T-cell (primary cell): ENCODE results near the gene ZCWPW1. TPM values are rescaled to one million over a fixed set of nuclear protein-coding genes. Genes with fewer than 3 reads are reported as not detected.
"Not testable (repeated sequence)": the region's sequence is repeated elsewhere in the genome, so short reads cannot be mapped to it uniquely, and the experiment has no call there.

Experiments used
- ATAC-seq, 4 experiments: fragments of 200-7000 bp in 3 of 4; fragments of 150-1000 bp in 1 of 4; cut with Tn5 transposase; replicated peaks in 1 of 4; 1 replicate in 3 of 4; 2 replicates in 1 of 4; pipeline ENCODE4 v1.10.0; 2021; ENCODE audit warnings: moderate library complexity in 3 of 4, mild to moderate bottlenecking in 2 of 4, moderate number of reproducible peaks in 1 of 4
- CTCF ChIA-PET, 2 donors: fragments of 300-600 bp; sonication (Branson Sonifier 250); formaldehyde crosslinking; loops; one replicate each; lab custom pipeline; 2022; ENCODE audit warnings: antibody characterized with exemption in 2 of 2; lab: Charles Lee
- POLR2A ChIA-PET, 2 donors: fragments of 300-600 bp; sonication (Branson Sonifier 250); formaldehyde crosslinking; loops; one replicate each; lab custom pipeline; 2022; ENCODE audit warnings: antibody characterized with exemption in 2 of 2; lab: Charles Lee
- DNase-seq, 35 experiments: peaks; one replicate each; pipeline versions ENCODE4 v3.0.0 to v3.0.0-alpha.2; 2013 to 2023
- H3K27ac ChIP-seq: one replicate; pipeline ENCODE4 v1.5.1; 2013; ENCODE audit warnings: low read length
- H3K27me3 ChIP-seq, 2 experiments: replicated peaks in 1 of 2; 1 replicate in 1 of 2; 2 replicates in 1 of 2; pipeline versions ENCODE4 v1.6.1 to v1.7.0; 2013; ENCODE audit warnings: low read length in 1 of 2, mixed read lengths in 1 of 2; ENCODE audit not compliant: control insufficient read depth in 2 of 2, insufficient read depth in 2 of 2; ENCODE audit errors: extremely low read depth in 1 of 2
- H3K36me3 ChIP-seq, 2 donors: 1 replicate in 1 of 2; 2 replicates in 1 of 2; pipeline versions ENCODE4 v1.6.1 to v1.7.0; 2013; ENCODE audit warnings: low read length in 1 of 2; ENCODE audit not compliant: control insufficient read depth in 2 of 2, insufficient read depth in 1 of 2; ENCODE audit errors: extremely low read depth in 1 of 2
- H3K4me1 ChIP-seq, 2 experiments: 1 replicate in 1 of 2; 2 replicates in 1 of 2; pipeline versions ENCODE4 v1.6.1 to v1.7.0; 2013; ENCODE audit warnings: low read length in 2 of 2, mixed read lengths in 1 of 2; ENCODE audit not compliant: insufficient read depth in 2 of 2, control insufficient read depth in 1 of 2; ENCODE audit errors: extremely low read depth in 1 of 2
- H3K4me3 ChIP-seq, 2 donors: 1 replicate in 1 of 2; 2 replicates in 1 of 2; pipeline versions ENCODE4 v1.5.1 to v1.7.0; 2013; ENCODE audit warnings: mild to moderate bottlenecking in 2 of 2, low read length in 1 of 2, moderate library complexity in 1 of 2; ENCODE audit not compliant: control insufficient read depth in 1 of 2; ENCODE audit errors: extremely low read depth in 1 of 2
- H3K9me3 ChIP-seq: 2 replicates; pipeline ENCODE4 v1.7.0; 2013
- H3K27ac Mint-ChIP-seq, 2 donors: one replicate each; pipeline ENCODE4 v1.8.0; 2020 to 2021; ENCODE audit warnings: mild to moderate bottlenecking in 2 of 2, mixed read lengths in 2 of 2
- H3K27me3 Mint-ChIP-seq, 2 donors: one replicate each; pipeline ENCODE4 v1.8.0; 2021 to 2022; ENCODE audit warnings: mixed read lengths in 2 of 2
- H3K36me3 Mint-ChIP-seq: one replicate; pipeline ENCODE4 v1.8.0; 2021; ENCODE audit warnings: mixed read lengths
- H3K4me1 Mint-ChIP-seq, 3 donors: one replicate each; pipeline ENCODE4 v1.8.0; 2020 to 2022; ENCODE audit warnings: mixed read lengths in 3 of 3, mild to moderate bottlenecking in 1 of 3
- H3K4me3 Mint-ChIP-seq, 3 donors: one replicate each; pipeline ENCODE4 v1.8.0; 2020 to 2022; ENCODE audit warnings: mild to moderate bottlenecking in 3 of 3, mixed read lengths in 3 of 3, moderate library complexity in 3 of 3
- H3K9me3 Mint-ChIP-seq, 3 donors: one replicate each; pipeline ENCODE4 v1.8.0; 2020 to 2022; ENCODE audit warnings: mixed read lengths in 3 of 3
- WGBS: methylation state at CpG from one replicate; pipeline ENCODE4 v1.1.5; 2013; ENCODE audit warnings: missing lambda C conversion rate; ENCODE audit not compliant: insufficient coverage; 5-methylcytosine and 5-hydroxymethylcytosine counted together
- total RNA-seq, 35 experiments: library from RNA in 6 of 35; stranded (reverse) in 6 of 35; fragments of 120-200 nt in 1 of 35; gene quantifications; one replicate each; pipeline versions ENCODE4 v1.2.1 to v1.2.4 and lab custom pipeline; 2013 to 2026

ZCWPW1 gene
- total RNA-seq, 5 donors from 2014 or later (not counting 1 experiment from before 2014, with no cell fraction given), result 6.9 to 13.9 (median 12.0) TPM

GRCh38 chr7:100384628-100385294 is 43.7 kb downstream of the ZCWPW1 start:
- ChIA-PET POLR2A (interaction anchor here in 1 of 2 donors (0.6 kb wide), 1 partner anchor 10 kb away, joined by 3 read pairs; no protein-coding TSS in a partner anchor), CTCF (no interaction called here)
- Histone ChIP-seq H3K4me3 (no peak overlapping the region), H3K27ac (no peak overlapping the region), H3K36me3 (no peaks in the 10 kb centered on the region), H3K9me3 (no peaks in the 10 kb centered on the region), H3K27me3 (peaks cover 0 to 6% of the 10 kb centered on the region in 2 experiments), H3K4me1 (no peaks in the 10 kb centered on the region)
- Mint-ChIP-seq H3K4me3 (no peak overlapping the region), H3K27me3 (peaks cover 3 to 7% of the 10 kb centered on the region in 2 donors), H3K9me3 (no peaks in the 10 kb centered on the region), H3K27ac (no peak overlapping the region), H3K4me1 (peaks cover 0 to 5% (median 4%) of the 10 kb centered on the region in 3 donors), H3K36me3 (no peaks in the 10 kb centered on the region)
- DNase-seq (no peak), ATAC-seq (no peak)
- 92% methylated on average over 2 of the region's 6 CpGs for whole genome bisulfite sequencing

GRCh38 chr7:100382234-100382853 is 46.2 kb downstream of the ZCWPW1 start:
- POLR2A ChIA-PET, result interaction anchor here in 1 of 2 donors (0.5 kb wide), 1 partner anchor 25 kb away, joined by 3 read pairs; no protein-coding TSS in a partner anchor
- H3K27me3 ChIP-seq, H3K36me3 Mint-ChIP-seq, H3K27ac ChIP-seq, H3K9me3 Mint-ChIP-seq, H3K4me1 Mint-ChIP-seq, H3K36me3 ChIP-seq, H3K4me3 ChIP-seq, H3K27me3 Mint-ChIP-seq, H3K4me1 ChIP-seq, H3K9me3 ChIP-seq, CTCF ChIA-PET: not testable (repeated sequence)
- DNase-seq, result peak in 1 of 35 experiments; percentile 31
- peak overlapping the region in 1 of 3 donors; percentile 44 for H3K4me3 Mint-ChIP-seq
- peak in 1 of 4 experiments; percentile 43 for ATAC-seq
- 61% methylated on average over 5 of the region's 8 CpGs for WGBS
- H3K27ac Mint-ChIP-seq, result peak overlapping the region in 1 of 2 donors; percentile 58

GRCh38 chr7:100381531-100382233 is 46.8 kb downstream of the ZCWPW1 start:
- H3K27me3 Mint-ChIP-seq, H3K27me3 ChIP-seq, H3K4me3 ChIP-seq, ATAC-seq, H3K27ac Mint-ChIP-seq, H3K9me3 Mint-ChIP-seq, H3K9me3 ChIP-seq, H3K36me3 ChIP-seq, H3K4me3 Mint-ChIP-seq, H3K27ac ChIP-seq, CTCF ChIA-PET, H3K4me1 Mint-ChIP-seq, H3K4me1 ChIP-seq, H3K36me3 Mint-ChIP-seq: not testable (repeated sequence)
- peak in 1 of 35 experiments; percentile 18 for DNase-seq
- POLR2A ChIA-PET, result interaction anchor here (0.5 to 0.7 kb wide), 3 partner anchors 16 to 150 kb away, joined by 3 to 8 read pairs (median 7); no protein-coding TSS in a partner anchor
- 95% methylated on average over 33 of the region's 49 CpGs for WGBS

GRCh38 chr7:100380196-100380595 is 48.3 kb downstream of the ZCWPW1 start:
- Mint-ChIP-seq H3K27me3 (peaks cover 0 to 5% of the 10 kb centered on the region in 2 donors), H3K36me3 (no peaks in the 10 kb centered on the region), H3K4me3 (no peak overlapping the region), H3K4me1 (peaks cover under 1 to 5% (median 4%) of the 10 kb centered on the region in 3 donors), H3K27ac (no peak overlapping the region), H3K9me3 (no peaks in the 10 kb centered on the region)
- no peak for DNase-seq
- peaks cover 0 to 2% of the 10 kb centered on the region in 2 experiments for H3K27me3 ChIP-seq
- ATAC-seq, result no peak
- ChIA-PET POLR2A (no interaction called here), CTCF (no interaction called here)
- no CpG with 5 or more reads among the region's 4 CpGs for WGBS
- H3K27ac ChIP-seq, result no peak overlapping the region
- H3K4me3 ChIP-seq, result no peak overlapping the region
- no peaks in the 10 kb centered on the region for H3K9me3 ChIP-seq
- no peaks in the 10 kb centered on the region for H3K36me3 ChIP-seq
- H3K4me1 ChIP-seq, result no peaks in the 10 kb centered on the region

- no peaks in the 10 kb centered on the region for H3K9me3 ChIP-seq
- H3K36me3 ChIP-seq, result no peaks in the 10 kb centered on the region
- DNase-seq (no peak), ATAC-seq (no peak)
- ChIA-PET CTCF (no interaction called here), POLR2A (no interaction called here)
- H3K27ac ChIP-seq, result no peak overlapping the region
- Mint-ChIP-seq H3K4me1 (peaks cover 6 to 12% (median 8%) of the 10 kb centered on the region in 3 donors), H3K4me3 (no peak overlapping the region), H3K27me3 (peaks cover 0 to 2% of the 10 kb centered on the region in 2 donors), H3K36me3 (no peaks in the 10 kb centered on the region), H3K9me3 (no peaks in the 10 kb centered on the region), H3K27ac (no peak overlapping the region)
- H3K4me1 ChIP-seq, result peaks cover 0 to 6% of the 10 kb centered on the region in 2 experiments
- no peaks in the 10 kb centered on the region for H3K27me3 ChIP-seq
- no peak overlapping the region for H3K4me3 ChIP-seq
- 100% methylated on average over 1 of the region's 4 CpGs for WGBS
Observed at GRCh38 chr7:100378114-100378755, 50.3 kb downstream of the ZCWPW1 start.

GRCh38 chr7:100376066-100376465 is 52.4 kb downstream of the ZCWPW1 start:
- no peaks in the 10 kb centered on the region for H3K36me3 Mint-ChIP-seq
- H3K36me3 ChIP-seq, result no peaks in the 10 kb centered on the region
- H3K27me3 ChIP-seq, result no peaks in the 10 kb centered on the region
- no peak overlapping the region for H3K27ac Mint-ChIP-seq
- no peaks in the 10 kb centered on the region for H3K9me3 Mint-ChIP-seq
- H3K9me3 ChIP-seq, result no peaks in the 10 kb centered on the region
- WGBS, result no CpG with 5 or more reads among the region's 3 CpGs
- H3K27ac ChIP-seq, result no peak overlapping the region
- peaks cover 0 to 21% of the 10 kb centered on the region in 2 experiments for H3K4me1 ChIP-seq
- no peak for ATAC-seq
- H3K4me3 ChIP-seq, result no peak overlapping the region
- no peaks in the 10 kb centered on the region for H3K27me3 Mint-ChIP-seq
- no peak overlapping the region for H3K4me3 Mint-ChIP-seq
- H3K4me1 Mint-ChIP-seq, result peaks cover 8 to 15% (median 12%) of the 10 kb centered on the region in 3 donors
- ChIA-PET CTCF (no interaction called here), POLR2A (no interaction called here)
- DNase-seq, result no peak
